Mucosa of gallbladder (tissue), 1 donor: ENCODE results near the gene CEBPE. TPM values are rescaled to one million over a fixed set of nuclear protein-coding genes. Genes with fewer than 3 reads are reported as not detected.

Experiments used
- DNase-seq: peaks from one replicate; pipeline ENCODE4 v3.0.0-alpha.2; 2020; ENCODE audit warnings: low spot score
- total RNA-seq: library from RNA; stranded (reverse); gene quantifications from one replicate; pipeline ENCODE4 v1.2.1, GENCODE V29; 2021
- donor health status: DM: no; HTN: no; CAD: no.

Gene CEBPE
- total RNA-seq, 1 donor from 2014 or later, result 0.20 TPM

- no peak for DNase-seq
Observed at GRCh38 chr14:23102801-23103200, 16.3 kb downstream of the CEBPE start.

- no peak for DNase-seq
Observed at GRCh38 chr14:23101986-23102625, 16.9 kb downstream of the CEBPE start.

- no peak for DNase-seq
Observed at GRCh38 chr14:23101213-23101970, 17.7 kb downstream of the CEBPE start.

- no peak for DNase-seq
Observed at GRCh38 chr14:23099212-23099861, 19.7 kb downstream of the CEBPE start.

GRCh38 chr14:23097786-23098185, 21.3 kb downstream of the CEBPE start:
- DNase-seq, result no peak

- DNase-seq, result peak; percentile 100
Observed at GRCh38 chr14:23095196-23096108, 23.6 kb downstream of the CEBPE start, which contains the start of gene C14orf119. C14orf119 (plus strand) TSS chr14:23095505; CDS start chr14:23097659, 2,154 bp downstream.

- peak; percentile 69 for DNase-seq
Observed at GRCh38 chr14:23094666-23095195, 24.3 kb downstream of the CEBPE start, which contains the start of gene ACIN1. ACIN1 (minus strand) TSS chr14:23095136; CDS start chr14:23095112, 24 bp downstream.

- no peak for DNase-seq
Observed at GRCh38 chr14:23093991-23094665, 24.9 kb downstream of the CEBPE start.

GRCh38 chr14:23093526-23093925, 25.5 kb downstream of the CEBPE start:
- DNase-seq, result no peak

- DNase-seq, result no peak
Observed at GRCh38 chr14:23093104-23093503, 26.0 kb downstream of the CEBPE start.

- no peak for DNase-seq
Observed at GRCh38 chr14:23091294-23092225, 27.5 kb downstream of the CEBPE start.

- no peak for DNase-seq
Observed at GRCh38 chr14:23090254-23090636, 28.8 kb downstream of the CEBPE start.

- no peak for DNase-seq
Observed at GRCh38 chr14:23089498-23090253, 29.4 kb downstream of the CEBPE start.

- no peak for DNase-seq
Observed at GRCh38 chr14:23086565-23086964, 32.5 kb downstream of the CEBPE start.

GRCh38 chr14:23085458-23085857, 33.6 kb downstream of the CEBPE start:
- no peak for DNase-seq

GRCh38 chr14:23080474-23080873, 38.6 kb downstream of the CEBPE start:
- no peak for DNase-seq

- no peak for DNase-seq
Observed at GRCh38 chr14:23079716-23080115, 39.3 kb downstream of the CEBPE start.

GRCh38 chr14:23078692-23079116, 40.4 kb downstream of the CEBPE start:
- DNase-seq, result peak; percentile 84

GRCh38 chr14:23077962-23078361, 41.1 kb downstream of the CEBPE start:
- DNase-seq, result no peak
